SHP77 treated with DMSO at 0.1 percent for 48 hours (cell line): ENCODE results near the gene FAM118A.
"Not testable (repeated sequence)": the region's sequence is repeated elsewhere in the genome, so short reads cannot be mapped to it uniquely, and the experiment has no call there.

Experiments
- DNase-seq: peaks from one replicate; lab custom pipeline; 2025; lab: John Stamatoyannopoulos, UW

The FAM118A gene

DNA sequence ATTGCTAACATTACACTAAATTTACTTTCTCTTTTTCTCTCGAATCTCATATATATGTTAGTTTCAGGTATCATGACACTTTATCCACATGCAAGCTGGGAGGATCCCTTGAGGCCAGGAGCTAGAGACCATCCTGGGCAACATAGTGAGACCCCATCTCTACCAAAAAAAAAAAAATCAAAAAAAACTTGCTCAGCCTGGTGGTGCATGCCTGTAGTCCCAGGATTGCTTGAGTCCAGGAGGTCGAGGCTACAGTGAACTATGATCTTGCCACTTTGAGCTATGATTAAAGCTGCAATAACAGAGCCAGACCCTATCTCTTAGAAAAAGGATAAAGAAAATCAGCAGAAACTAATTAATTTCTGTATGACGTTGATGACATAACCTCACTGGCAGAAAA is 28.7 kb upstream of the FAM118A start:
- no peak for DNase-seq

DNA sequence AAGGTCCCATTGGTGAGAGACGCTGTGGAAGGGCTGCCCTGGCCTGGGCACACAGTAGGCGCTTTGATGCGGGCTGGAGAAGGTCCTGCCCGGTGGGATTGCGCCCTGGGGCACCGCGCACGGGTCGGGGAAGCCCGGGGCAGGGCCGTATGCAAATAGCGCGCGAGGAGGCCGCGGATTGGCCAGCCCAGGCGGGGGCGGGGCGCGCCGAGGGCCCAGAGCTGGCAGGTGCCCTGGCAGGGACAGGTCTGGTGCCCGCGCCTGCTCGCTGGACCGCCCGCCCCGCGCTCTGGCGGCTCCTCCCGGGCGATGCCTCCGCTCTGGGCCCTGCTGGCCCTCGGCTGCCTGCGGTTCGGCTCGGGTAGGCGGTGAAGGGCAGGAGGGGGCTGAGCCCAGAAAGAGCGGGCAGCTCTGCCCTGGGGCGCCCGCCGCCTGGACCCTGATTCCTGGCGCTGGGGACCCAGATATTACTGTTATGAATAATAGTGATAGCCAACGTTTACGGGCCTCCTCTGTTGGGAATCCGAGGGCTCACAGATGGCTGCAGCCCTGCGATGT is 24.9 kb upstream of the FAM118A start, which contains the start of gene UPK3A:
Gene UPK3A, plus strand, starts transcription at position 245 of the 558 bp plus-strand sequence. Its CDS starts 65 bp downstream, at position 310.
- peak; percentile 15 for DNase-seq

DNA sequence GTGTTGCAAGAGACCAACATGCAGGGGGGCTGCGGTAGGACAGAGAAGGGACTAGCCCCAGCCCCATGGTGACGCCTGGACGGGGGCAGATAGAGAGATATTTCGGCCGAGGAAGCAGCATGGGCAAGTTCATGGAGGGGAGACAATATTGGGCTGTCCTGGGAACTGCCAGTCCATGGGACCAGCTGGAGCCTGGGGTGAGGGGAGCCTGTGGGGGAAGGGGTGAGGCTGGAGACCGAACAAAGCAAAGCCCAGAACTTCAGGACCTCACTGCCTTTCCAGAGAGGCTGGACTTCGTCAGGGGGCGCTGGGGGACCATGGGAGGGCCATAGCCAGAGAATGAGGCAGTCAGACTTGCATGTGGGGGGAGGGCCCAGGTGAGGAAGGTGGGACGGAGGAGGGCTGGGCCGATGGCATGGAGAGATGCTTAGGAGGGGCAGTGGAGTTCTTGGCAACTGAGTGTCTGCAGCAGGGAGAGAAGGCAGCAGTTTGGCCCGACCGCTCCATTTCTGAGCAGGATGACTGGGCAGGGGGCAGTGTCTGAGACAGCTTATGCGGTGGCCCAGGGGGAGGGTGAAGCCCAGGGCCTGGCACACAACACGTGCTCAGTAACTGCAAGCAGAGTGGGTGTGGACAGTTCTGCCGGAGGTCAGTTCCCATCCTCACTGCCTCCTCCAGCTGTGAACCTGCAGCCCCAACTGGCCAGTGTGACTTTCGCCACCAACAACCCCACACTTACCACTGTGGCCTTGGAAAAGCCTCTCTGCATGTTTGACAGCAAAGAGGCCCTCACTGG is 24.3 kb upstream of the FAM118A start:
- DNase-seq: peak; percentile 13

DNA sequence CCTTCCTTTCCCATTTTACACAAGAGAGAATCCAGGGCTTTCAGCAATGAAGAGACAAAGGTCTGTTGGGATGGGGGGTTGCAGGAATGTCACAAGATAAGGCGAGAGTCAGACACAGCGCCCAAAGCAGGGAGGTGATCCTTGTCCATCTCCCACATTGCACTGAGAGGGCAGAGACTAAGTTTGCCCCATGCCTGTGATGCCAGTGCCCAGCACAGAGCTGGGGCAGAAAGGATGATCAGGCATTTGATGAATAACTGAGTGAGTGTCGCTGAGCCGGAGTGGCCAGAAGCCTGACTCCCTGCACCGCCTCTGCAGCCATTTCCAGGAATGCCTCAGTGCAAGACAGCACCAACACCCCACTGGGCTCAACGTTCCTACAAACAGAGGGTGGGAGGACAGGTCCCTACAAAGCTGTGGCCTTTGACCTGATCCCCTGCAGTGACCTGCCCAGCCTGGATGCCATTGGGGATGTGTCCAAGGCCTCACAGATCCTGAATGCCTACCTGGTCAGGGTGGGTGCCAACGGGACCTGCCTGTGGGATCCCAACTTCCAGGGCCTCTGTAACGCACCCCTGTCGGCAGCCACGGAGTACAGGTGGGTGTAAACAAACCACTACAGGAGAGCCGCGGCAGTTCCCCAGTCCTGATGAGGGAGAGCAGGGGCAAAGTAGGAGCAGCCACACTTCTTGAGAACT is 22.7 kb upstream of the FAM118A start:
- DNase-seq: no peak

DNA sequence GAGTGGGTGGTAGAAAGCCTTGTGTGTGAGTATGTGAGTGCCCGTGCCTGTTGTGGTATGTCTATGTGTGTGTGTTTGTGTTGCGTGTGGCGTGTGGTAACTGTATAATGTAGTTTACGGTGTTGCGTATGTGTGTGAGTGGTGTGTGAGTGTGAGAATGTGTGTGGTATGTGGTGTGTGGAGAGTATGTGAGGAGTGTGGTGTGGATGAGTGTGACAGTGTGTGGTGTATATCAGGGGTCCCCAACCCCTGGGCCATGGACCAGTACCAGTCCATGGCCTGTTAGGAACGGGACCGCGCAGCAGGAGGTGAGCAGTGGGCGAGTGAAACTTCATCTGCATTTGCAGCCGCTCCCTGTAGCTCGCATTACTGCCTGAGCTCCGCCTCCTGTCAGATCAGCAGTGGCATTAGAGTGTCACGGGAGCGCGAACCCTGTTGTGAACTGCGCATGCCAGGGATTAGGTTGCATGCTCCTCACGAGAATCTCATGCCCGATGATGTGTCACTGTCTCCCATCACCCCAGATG is 19.3 kb upstream of the FAM118A start:
- DNase-seq: peak; percentile 73

DNA sequence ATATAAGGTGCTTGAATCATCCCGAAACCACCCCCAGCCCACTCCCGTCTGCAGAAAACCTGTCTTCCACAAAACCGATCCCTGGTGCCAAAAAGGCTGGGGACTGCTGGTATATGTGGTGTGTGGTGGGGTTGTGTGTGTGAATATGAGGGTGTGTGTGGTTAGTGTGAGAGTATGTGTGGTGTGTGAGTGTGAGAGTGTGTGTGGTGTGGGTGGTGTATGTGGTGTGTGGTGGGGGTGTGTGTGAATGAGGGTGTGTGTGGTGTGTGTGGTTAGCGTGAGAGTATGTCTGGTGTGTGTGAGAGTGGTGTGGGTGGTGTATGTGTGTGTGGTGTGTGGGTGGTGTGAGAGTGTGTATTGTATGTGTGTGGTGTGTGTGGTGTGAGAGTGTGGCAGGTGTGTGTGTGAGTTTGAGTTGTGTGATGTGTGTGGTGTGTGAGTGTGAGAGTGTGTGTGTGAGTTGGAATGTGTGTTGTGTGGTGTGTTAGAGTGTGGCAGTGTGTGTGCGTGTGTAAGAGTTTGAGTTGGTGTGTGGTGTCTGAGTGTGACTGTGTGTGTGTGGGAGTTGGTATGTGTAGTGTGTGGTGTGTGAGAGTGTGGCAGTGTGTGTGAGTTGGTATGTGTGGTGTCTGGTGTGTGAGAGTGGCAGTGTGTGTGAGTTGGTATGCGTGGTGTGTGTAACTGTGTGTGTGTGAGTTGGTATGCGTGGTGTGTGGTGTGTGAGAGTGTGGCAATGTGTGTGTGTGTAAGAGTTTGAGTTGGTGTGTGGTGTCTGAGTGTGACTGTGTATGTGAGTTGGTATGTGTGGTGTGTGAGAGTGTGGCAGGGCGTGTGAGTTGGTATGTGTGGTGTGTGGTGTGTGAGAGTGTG is 18.4 kb upstream of the FAM118A start:
- DNase-seq: no peak

DNA sequence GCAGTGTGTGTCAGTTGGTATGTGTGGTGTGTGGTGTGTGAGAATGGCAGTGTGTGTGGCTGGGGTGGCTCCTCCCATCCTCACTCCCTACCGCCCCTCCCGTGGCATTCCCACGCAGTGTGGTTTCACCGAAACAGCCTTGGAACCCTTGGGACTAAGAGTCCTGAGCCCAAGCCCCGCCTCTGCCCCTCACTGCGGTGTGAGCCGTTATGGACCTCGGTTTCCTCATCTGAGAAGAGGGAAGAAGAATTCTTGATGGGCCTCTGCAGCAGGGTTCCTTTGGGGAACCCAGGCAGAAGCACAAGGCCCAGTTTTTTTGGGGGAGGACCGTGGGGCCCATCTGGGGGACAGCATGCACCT is 17.8 kb upstream of the FAM118A start:
- no peak for DNase-seq

DNA sequence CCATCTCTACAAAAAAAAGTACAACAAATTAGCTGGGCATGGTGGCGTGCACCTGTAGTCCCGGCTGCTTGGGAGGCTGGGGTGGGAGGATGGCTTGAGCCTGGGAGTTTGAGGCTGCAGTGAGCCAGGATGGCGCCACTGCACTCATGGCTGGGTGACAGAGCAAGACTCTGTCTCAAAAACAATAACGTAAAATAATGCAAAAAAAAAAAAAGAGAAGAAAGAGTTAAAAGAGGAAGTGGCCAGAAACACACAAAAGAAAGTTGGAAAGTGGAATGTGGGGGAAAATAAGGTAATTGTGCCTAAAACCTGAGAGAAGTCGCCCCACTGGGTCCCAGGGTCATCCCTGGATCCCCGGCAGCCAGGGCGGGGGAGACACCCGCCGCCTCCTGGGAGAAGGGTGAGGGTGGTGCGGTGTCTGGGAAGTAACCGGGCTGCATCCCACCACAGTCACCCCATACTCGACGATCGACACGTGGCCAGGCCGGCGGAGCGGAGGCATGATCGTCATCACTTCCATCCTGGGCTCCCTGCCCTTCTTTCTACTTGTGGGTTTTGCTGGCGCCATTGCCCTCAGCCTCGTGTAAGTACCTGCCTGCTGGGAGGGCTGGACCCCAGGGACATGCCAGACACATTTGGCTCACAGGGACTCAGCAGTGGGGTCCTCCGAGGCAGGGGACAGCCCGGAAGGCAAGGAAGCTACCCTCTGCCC is 16.8 kb upstream of the FAM118A start:
- no peak for DNase-seq

DNA sequence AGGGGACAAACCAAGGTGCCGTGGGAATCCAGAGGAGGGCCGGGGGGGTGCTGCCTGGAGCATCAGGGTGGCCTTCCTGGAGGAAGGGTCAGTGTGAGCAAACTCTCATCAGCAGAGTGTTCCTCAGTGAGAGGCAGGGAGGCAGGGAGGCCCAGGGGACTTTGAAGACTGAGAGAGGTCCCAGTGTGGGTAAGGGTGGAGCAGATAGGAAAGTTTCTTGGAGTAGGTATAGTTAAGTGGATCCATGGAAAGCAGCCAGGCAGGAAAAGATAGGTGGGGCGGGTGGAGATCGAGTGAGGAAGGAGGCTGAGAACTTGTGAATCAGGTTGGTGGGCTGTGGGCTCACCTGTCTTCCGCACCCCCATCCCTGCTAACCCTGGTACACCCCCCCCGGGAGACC is 15.7 kb upstream of the FAM118A start:
- no peak for DNase-seq

DNA sequence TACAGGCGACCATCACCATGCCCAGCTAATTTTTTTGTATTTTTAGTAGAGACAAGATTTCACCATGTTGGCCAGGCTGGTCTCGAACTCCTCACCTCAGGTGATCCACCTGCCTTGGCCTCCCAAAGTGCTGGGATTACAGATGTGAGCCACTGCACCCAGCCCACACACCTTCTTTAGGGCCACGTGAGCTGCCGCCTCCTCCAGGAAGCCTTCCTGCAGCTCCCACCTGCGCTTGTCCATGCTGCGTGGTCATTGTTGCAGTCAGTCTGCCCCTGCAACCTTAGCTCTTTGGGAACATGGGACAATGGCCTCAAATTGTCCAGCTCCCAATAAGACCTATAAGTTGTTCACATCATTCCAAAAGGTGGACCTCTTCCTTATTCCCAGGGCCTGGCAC is 14.7 kb upstream of the FAM118A start:
- DNase-seq: not testable (repeated sequence)

DNA sequence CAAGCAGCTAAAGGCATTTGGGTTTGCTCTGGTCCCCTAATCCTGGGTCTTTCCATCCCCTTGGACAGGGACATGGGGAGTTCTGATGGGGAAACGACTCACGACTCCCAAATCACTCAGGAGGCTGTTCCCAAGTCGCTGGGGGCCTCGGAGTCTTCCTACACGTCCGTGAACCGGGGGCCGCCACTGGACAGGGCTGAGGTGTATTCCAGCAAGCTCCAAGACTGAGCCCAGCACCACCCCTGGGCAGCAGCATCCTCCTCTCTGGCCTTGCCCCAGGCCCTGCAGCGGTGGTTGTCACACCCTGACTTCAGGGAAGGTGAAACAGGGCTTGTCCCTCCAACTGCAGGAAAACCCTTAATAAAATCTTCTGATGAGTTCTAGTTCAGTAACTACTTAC is 14.2 kb upstream of the FAM118A start:
- DNase-seq: no peak

DNA sequence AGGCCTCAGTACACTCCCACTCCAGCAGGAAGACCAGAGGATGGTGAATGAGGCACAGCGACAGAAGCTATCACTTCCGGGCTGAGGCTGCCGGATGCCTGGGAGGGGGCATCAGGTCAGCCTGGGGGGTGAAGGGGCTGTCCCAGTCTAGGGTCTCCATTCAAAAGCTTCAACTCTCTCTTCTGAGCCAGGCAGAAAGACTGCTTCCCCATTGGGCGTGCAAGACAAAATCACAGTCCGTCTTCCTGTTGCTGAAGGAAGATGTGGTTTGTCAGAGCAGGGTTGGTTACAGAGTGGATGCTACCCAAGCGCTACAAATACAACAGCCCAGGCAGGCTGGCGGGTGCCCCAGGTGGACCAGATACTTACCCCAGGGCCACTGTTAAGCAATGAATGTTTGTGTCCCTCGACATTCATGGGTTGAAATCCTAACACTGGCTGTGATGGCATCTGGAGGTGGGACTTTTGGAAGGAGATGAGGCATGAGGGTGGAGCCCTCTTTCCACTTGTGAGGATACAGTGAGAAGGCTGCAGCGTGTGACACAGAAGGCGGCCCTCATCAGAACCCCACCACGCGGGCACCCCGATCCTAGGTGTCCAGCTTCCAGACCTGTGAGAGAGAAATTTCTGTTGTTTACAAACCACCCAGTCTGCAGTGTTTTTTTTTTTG is 13.0 kb upstream of the FAM118A start:
- no peak for DNase-seq

DNA sequence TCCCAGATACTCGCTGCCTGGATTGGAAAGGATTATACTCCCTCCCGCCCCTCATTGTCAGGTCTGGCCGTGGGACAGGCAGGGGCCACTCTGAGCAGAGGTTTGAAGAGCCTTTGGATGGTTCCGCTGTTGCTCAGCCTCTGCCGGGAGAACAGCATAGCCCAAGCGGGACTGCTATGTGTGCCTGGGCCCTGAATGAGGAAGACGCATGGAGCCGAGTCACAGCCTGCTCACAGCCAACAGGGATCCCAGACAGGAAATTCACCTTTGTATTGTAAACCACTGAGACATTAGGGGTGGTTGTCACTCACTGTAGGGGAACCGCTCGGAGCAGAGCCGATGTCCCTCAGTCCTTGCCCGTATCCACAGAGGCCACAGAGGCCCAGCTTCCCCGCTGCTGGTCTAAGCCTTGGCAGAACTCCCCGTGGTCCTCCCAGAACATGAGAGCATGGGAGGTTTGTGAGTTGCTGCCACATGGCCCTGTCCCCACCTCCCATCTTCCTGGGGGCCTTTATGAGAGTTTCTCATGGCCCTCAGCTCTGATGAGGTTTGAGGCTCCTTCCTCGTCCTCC is 10.7 kb upstream of the FAM118A start:
- DNase-seq: no peak

DNA sequence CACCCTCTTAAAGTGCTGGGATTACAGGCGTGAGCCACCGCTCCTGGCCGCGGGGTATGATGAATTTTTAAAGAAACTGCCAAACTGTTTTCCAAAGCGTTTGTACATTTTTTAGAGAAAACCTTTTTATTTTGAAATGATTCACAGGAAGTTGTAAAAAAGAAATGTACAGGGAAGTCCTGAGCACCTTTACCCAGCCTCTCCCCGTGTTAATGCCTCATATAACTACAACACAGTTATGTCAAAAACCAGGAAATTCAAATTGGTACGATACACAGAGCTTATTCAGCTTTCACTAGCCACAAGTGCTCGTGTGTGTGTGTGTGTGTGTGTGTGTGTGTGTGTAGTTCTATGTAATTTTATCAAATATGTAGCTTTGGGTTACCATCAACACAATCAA is 7.0 kb upstream of the FAM118A start:
- DNase-seq: no peak

DNA sequence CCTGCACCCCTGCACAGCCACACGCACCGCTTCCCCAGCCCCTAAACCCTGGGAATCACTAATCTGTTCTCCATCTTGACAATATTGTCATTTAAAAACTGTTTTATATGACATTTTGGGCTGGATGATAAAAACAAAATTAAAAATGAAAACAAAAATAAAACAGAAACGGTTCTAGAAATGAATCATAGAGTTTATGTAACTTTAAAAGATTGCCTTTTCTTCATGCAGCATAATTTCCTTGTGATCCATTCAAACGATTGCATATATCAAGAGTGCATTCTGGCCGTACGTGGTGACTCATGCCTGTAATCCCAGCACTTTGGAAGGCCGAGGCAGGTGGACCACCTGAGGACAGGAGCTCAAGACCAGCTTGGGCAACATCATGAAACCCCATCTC is 6.6 kb upstream of the FAM118A start:
- DNase-seq: no peak

DNA sequence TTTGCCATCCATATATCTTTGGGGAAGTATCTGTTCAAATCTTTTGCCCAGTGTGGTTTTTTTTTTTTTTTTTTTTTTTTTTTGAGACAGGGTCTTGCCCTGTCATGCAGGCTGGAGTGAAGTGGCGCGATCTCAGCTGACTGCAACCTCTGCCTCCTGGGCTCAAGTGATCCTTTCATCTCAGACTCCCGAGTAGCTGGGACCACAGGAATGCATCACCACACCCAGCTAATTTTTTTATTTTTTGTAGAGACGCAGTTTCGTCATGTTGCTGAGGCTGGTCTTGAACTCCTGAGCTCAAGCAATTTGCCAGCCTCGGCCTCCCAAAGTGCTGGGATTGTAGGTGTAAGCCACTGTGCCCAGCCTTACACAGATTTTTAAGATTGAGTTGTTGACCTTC is 4.8 kb upstream of the FAM118A start:
- DNase-seq: no peak

DNA sequence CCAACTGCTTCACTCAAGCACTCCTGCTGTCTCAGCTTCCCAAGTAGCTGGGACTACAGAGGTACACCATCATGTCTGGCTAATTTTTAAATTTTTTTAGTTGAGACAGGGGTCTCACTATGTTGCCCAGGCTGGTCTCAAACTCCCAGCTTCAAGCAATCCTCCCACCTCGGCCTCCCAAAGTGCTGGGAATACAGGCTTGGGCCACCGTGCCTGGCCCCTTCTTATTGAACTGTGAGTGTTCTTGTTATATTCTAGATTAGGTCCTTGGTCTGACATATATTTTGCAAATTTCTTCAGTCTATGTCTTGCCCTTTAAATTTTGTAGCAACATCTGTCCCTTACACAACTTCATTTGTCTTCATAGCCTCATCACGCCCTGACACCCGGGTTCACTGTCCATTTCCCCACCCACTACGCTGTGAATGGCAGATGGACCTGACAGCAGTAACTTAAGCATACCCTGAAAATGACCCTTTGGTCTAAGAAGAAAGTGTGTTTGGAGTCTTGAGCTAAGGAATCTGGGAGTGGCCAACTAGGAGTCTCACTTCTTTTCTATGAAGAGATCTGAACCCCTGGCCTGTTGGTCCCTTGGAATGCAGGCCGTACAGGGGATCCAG is 4.2 kb upstream of the FAM118A start:
- no peak for DNase-seq

DNA sequence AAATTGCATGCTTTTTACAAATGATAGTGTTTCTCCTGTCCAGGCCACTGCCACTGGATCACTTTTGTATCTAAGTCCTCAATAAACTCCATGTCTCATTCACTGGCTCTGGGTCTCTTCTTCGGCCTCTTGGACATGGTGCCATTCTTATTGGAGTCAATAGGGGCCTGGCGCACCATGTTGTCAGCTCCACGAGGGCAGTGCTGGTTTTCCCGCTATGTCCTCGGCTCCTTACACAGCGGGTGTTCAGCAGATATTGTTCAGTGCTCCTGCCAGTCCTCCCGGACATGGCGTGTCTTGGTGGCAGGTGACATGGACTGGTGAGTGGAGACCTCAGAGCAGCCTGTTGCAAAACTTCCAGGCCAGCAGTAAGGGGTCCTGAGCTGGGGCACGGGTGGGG is 3.6 kb upstream of the FAM118A start:
- no peak for DNase-seq

DNA sequence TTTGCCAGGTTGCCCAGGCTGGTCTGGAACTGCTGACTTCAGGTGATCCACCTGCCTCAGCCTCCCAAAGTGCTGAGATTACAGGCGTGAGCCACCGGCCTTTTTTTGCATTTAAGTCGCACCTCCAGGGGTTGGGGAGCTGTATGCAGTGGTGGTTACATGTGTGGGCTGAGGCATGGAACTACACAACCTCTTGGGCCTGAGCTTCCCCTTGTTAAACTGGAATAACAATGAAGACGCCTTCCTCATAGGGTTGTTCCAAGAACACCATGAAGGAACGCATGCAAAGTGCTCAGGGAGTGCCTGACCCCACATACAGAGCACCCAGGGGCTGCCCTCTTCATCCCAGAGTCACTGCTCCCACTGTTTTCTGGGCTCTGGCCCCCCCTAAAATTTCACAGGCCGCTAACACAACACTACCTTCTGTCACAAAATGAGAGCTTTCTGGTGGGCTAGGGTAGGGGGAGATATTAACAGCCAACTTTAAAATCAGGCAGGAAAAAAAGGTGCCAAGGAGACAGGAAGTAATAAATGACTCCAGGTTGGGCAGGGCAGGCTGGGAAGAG is 1.3 kb upstream of the FAM118A start:
- no peak for DNase-seq

DNA sequence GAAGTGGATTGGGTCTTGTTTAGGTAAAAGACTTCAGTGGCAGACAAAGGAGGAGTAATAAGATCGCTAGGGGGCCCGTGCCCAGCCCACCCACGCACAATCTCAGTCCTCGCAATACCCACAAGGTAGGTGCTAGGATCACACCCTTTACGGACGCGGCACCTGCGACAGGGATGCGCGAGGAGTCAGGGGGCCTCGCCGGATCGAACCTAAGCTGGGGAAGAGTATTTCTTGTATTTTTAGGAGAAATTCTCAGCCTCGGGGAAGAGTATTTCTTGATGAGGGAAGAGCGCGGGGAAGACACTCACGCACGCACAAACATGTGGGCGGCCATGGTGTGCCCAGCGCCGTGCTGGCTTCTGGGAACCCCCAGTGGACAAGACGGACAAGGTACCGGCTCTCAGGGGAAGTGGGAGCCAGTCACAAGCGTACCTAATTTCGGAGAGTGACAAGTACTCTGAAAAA is 745 bp upstream of the FAM118A start:
- DNase-seq: no peak
